Hepatocyte (in vitro differentiated cells): ENCODE measurements around the gene OTOGL.

Experiments used
- EZH2 ChIP-seq: fragments of 200-600 bp; sonication (generic); IDR thresholded peaks from 2 replicates; pipeline ENCODE4 v1.6.1; 2016; ENCODE audit warnings: antibody characterized with exemption, mild to moderate bottlenecking, borderline replicate concordance
- EZH2phosphoT487 ChIP-seq: fragments of 200-600 bp; sonication (generic); IDR thresholded peaks from one replicate; pipeline ENCODE4 v1.6.1; 2018; ENCODE audit warnings: antibody characterized with exemption, mild to moderate bottlenecking, low read depth, moderate library complexity; ENCODE audit not compliant: unreplicated experiment, severe bottlenecking
- TF ChIP-seq, protein P1 (sequence below): fragments of 200-600 bp; sonication (generic); IDR thresholded peaks from 2 replicates; pipeline ENCODE4 v1.5.1; 2016; ENCODE audit warnings: antibody characterized with exemption, mild to moderate bottlenecking; ENCODE audit not compliant: poor library complexity

DNA sequence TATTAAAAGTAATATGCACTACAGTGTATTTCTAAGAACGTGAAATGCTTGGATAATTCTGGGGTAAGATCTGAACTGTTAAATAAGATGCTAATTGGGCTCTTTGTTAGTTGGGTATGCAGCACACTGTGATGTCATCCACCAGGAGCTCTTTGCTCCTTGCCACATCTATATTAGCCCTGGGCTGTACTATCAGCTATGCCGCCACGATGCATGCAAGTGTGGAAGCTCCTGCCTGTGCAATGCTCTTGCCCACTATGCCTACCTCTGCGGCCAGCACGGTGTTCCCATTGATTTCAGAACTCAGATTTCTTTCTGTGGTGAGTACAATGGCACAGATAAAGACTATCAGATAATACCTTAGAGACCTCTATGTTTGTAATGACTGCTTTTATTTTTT lies 165.6 kb downstream of the OTOGL start:
- TF ChIP-seq, protein P1, sequence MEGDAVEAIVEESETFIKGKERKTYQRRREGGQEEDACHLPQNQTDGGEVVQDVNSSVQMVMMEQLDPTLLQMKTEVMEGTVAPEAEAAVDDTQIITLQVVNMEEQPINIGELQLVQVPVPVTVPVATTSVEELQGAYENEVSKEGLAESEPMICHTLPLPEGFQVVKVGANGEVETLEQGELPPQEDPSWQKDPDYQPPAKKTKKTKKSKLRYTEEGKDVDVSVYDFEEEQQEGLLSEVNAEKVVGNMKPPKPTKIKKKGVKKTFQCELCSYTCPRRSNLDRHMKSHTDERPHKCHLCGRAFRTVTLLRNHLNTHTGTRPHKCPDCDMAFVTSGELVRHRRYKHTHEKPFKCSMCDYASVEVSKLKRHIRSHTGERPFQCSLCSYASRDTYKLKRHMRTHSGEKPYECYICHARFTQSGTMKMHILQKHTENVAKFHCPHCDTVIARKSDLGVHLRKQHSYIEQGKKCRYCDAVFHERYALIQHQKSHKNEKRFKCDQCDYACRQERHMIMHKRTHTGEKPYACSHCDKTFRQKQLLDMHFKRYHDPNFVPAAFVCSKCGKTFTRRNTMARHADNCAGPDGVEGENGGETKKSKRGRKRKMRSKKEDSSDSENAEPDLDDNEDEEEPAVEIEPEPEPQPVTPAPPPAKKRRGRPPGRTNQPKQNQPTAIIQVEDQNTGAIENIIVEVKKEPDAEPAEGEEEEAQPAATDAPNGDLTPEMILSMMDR, result no peak
- TF ChIP-seq EZH2 (no peak), EZH2phosphoT487 (no peak)
